Measurements from ENCODE around the gene TOMM20.

TOMM20 gene

DNA sequence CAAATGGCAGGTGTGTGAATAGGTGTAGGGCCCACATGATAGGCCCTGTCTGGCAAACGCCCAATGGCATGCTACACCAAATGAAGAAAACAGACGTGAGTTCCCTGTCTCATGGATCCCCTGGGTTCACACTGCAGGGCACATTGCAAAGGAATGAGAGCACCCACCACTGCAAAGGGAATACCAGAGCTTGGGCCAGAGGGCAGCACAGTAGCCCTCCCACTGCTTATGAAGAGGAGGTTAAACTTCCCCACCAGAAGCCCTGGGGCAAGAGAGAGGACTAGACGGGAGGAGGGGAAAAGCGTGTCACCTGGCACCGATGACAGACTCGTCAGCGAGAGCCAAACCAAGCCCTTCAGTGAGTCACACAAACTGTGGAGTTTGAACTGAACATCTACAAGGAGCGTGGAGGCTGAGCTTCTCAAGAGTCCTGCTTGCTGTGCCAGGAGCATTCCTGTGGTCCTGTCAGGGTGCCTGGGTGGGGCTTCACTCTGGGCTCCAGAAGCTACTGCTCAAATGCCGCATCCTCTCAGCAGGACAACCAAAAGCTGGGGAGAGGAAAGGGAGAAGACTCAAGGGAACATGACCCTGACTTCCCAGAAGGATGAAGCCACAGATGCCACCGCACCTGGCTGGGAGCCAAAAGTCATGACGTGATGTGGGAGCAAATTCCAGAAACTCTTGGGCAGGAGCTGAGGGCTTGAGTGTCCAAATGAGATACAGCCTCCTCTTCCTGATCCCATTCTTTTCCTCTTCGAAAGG lies 61.1 kb downstream of the TOMM20 start:
- no peak for DNase-seq (ENCODE audit: low spot score)

DNA sequence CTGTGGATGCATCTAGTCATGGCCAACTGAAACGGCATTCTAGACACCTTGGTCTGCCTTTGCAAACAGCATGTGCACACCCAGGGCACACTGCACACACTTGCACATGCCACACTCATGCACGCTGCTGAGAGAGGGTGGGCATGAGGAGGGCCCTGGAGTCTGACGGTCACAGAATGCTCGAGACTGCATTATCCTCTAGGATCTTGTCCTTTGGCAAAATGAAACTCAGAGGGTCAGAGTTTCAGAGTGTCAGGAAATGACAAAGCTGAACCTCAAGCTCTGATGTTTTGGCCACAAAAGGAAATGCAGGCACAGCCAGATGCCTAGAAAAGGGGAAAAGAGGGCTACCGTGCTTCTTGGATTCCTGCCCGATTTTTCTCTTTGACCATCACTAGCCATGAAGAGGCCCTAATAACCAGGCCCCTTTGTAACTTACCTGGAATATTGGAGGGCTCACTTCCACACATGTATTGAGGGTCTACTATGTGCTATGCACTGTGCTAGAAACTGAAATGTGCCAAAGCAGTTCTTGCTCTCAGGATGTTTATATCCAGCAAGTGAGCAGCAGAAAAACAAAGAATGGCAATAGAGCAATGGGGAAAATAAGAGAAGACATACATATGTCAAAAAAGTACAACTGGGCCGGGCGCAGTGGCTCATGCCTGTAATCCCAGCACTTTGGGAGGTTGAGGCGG lies 65.4 kb downstream of the TOMM20 start:
- no peak for DNase-seq (ENCODE audit: low spot score)

DNA sequence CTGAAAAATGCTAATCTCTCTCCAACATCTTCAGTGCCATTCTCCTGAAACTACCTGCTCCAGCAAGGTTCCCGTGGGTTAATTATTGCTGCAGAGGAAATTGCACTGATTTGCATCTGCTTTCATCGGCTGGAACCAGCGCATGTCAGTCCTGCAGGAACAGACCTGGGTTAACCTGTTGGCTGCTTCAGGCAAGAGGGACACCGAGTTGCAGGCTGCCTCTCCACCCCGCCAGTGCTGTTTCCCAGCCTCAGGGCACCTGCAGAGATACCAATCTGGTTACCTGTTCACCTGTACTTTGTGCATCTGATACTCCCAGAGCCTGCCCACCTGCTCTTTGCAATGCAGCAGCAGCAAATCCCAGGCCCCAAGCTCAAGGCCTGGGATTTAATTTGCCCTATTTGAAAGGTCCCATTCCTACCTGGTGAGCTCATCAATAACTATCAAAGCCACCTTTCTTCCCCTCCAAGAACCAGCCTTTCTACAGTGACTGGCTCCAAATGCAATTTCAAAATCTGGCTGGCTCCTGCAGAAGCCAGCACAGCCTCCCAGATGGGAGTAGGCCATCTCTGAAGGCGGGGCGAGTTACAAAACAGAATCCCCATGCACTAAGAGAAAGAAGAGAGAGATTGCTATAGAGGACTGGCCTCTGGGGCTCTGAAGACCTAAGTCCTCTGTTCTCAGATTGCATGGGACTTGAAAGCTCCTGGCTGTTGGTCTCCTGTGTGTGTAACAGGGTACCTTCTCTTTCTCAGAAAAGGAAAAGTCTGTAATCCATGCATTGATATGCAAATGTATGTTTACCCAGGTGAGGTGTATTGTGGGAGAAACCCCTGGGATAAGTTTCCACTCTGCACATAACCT lies 67.8 kb downstream of the TOMM20 start:
- no peak for DNase-seq (ENCODE audit: low spot score)
